Measurements from ENCODE around the gene PRKAA1.

Gene PRKAA1

DNA sequence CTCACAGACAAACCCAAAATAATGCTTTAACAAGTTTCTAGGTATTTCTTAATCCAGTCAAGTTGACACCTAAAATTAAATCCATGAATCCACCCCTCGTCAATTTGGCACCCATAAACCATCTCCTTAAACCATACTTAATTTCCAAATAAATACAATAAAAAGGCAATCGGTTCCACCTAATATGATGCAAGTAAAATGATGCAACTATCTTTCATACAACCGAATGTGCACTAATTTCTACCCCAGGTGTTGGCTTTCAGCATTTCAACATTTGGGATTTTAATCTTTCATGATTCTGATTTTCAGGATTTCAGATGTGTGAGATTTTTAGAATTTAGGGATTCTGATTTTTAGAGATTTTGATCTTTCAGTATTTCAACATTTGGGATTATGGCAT, 17.3 kb downstream of the PRKAA1 start:
- DNase-seq (ENCODE audit: low read depth in 2 of 2) = no peak

DNA sequence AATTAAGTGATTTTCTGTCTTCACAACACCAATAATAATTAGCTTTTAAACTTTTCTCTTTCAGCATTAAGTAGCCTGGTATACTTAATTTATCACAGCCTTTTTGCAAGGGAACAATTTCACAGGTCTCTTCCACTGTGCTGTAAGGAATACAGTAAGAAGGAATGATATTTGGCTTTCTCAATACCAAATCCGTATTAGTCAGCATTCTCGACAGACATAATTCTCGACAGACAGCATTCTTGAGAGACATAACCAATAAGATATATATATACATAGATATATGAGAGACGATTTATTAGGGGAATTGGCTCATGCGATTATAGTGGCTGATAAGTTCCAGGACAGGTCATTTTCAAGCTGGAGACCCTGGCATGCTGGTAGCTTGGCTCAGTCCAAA, 18.0 kb downstream of the PRKAA1 start:
- no peak for DNase-seq (ENCODE audit: low read depth in 2 of 2)

DNA sequence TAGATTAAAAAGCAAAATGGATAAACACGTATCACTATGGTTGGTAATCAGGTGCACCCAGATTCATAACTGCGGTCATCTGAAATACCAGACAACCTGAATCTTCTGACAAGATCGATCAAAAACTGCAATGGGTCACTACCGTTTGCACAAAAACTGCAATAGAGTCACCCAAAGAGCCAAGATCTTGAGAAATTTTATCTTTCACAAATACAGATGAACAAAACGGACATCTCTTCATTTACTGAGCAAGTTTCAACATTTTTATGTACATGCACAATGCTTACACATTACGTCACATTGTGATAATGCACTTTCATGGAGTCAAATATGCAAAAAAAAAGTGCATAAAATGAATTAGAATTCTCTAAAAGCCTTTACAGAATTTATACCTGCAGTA, 18.6 kb downstream of the PRKAA1 start:
- no peak for DNase-seq (ENCODE audit: low read depth in 2 of 2)

DNA sequence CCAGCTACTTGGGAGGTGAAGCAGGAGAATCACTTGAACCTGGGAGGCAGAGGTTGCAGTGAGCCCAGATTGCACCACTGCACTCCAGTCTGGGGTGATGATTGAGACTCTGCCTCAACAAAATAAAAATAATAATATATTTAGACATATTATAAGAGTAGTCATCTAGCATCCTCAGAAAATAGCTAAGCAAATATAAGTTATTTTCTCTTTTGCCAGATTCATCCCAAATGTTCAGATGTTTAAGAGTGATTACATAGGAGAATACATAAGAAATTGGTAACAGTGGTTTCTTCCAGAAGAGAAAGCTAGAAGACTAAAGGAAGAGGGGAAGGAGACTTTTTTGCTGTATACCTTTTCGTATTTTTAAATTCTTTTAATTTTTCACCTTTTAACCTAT, 20.0 kb downstream of the PRKAA1 start:
- DNase-seq (ENCODE audit: low read depth in 2 of 2) = no peak

DNA sequence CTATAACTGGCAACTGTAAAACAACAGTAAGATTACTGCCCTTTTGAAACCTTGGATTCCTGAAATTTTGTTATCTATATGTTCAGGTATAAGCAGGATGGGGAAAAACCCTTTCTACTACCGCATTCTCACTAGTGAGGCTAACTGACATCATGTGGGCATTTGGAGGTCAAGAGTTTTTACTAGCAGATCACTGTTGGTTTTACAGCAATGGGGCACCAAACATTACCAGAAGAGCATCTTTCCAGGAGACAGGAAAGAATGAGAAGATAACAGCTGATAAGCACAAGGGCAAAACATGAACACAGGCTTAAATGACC, 21.6 kb downstream of the PRKAA1 start:
- no peak for DNase-seq (ENCODE audit: low read depth in 2 of 2)

DNA sequence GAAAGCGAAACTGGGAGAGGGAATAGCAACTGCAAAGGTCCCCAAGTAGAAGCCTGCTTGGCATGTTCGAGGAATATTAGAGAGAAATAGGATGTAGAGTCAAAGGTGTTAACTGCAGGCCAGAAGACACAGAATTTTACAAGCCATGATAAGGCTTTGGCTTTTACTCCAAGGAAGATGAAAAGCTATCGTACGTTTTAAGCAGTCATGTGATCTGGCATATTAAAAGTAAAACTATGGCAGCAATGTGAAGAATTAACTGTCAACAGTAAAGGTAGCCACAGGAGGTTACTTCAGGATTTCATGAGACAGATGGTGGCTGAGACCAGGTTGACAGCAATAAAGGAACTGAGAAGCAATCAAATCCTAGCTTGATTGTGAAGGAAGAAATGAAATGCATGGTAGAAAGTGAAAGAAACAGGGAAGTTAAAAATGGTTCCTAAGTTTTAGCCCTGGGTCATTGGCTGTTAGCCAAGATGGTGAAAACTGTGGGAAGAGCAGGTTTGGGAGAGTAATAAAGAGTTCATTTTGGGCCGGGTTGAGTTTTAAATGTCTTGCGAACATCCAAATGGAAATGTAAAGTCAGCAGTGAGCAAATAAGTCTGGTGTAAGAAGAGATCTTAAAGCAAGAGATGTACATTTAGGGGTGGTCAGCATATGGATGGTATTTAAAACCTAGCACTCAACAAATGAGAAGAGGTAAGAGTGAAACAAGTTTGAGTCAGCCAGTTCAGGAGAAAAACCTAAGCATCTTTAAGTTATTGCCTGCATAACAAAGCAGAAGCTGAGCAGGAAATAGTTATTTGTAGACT, 22.1 kb downstream of the PRKAA1 start:
- DNase-seq (ENCODE audit: low read depth in 2 of 2) = no peak

DNA sequence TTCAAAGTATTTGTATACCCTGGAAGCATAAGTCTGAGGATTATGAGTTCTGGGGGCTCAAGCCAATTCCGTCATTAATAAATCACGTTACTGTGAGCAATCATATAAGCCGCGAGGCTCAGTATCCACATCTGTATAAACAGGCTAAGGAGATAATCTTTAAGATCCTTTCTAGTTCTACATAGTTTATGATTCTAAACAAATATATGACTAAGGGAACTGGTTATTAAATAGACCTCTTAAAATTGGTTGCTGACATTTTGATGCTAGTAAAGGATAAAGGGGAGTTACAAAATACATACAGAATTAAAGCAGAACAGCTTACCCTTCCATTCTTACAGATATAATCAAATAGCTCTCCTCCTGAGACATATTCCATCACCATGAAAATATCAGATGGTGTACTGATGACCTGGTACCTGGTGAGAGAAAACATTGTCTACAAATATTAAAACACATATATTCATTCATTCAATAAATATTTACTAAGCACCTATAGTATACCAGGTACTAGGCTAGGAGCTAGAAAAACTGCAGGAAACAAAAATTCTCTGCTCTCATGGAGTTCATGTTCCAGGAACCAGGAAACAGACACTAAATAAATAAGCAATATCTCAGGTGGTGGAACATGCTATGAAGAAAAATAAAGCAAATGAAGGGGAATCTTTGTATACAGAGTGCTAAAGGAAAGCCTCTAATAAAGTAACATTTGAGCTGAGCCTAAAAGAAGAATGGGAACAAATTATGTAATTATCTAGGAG, 22.9 kb downstream of the PRKAA1 start:
- no peak for DNase-seq (ENCODE audit: low read depth in 2 of 2)

DNA sequence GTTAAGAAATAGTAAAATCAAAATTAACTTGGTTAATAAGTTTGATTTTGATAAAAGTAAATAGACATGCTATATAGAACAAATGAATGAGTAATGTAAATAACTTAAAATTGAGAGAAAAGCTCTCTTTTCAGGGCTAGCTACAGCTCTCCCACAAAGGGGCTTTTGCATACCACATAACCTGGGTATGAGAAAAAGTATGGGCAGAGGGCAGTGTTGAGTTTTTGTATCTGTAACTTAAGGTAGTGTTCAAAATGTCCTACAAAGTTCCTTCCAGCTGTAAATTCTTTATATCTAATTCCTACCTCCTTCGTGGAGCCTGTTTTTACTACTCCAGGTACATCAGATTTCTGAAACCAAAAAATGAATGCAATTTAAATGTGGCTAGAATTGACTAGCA, 23.6 kb downstream of the PRKAA1 start:
- no peak for DNase-seq (ENCODE audit: low read depth in 2 of 2)

DNA sequence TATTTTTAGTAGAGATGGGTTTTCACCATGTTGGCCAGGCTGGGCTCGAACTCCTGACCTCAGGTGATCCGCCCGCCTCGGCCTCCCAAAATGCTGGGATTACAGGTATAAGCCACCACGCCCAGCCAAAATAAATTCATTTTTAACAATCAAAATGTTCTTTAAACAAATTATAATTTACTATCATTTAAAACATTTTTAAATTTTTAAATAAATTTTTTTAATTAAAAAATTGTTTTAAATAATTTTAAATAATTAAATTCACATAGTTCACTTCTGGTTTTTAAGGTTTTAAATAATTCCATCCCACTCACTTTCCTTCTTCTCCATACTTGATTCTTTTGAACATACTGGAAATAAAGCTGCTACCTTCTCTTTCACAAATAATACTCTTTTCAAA, 27.4 kb downstream of the PRKAA1 start:
- no peak for DNase-seq (ENCODE audit: low read depth in 2 of 2)

DNA sequence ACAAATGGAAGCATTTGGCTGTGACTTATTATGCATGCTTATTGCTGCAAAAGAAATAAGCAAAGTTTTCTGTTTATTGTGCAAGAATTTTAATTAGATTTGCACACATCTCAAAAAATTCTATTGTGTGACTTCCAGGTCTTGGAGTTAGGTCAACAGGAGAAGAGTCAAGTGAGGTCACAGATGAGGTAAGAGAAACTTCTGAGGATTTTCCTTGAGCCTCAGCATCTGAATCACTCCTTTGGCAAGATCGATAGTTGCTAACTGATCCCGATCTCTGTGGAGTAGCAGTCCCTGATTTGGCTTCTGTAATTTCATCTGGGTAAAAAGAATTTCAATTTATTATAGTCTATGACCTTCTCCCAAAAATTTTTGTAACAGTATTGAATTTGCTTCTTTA, 35.5 kb downstream of the PRKAA1 start:
- no peak for DNase-seq (ENCODE audit: low read depth in 2 of 2)

DNA sequence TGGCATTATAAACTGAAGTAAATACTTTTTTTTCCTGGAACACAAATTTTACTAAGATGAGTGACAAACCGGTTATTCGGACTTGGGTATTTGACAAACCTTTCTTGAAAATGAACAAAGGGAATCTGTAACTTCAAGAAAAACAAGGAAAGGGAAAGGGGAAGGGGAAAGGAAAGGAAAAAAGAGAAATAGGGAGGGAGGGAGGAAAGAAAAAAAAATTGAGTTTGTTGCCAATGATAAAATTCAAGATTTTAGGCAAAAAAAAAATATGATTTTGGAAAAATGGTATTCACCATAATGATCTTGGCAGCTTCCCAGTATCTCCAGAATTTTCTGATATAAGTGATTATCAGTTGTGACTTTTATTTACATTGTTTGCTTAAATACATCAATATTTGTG, 40.8 kb downstream of the PRKAA1 start:
- no peak for DNase-seq (ENCODE audit: low read depth in 2 of 2)

DNA sequence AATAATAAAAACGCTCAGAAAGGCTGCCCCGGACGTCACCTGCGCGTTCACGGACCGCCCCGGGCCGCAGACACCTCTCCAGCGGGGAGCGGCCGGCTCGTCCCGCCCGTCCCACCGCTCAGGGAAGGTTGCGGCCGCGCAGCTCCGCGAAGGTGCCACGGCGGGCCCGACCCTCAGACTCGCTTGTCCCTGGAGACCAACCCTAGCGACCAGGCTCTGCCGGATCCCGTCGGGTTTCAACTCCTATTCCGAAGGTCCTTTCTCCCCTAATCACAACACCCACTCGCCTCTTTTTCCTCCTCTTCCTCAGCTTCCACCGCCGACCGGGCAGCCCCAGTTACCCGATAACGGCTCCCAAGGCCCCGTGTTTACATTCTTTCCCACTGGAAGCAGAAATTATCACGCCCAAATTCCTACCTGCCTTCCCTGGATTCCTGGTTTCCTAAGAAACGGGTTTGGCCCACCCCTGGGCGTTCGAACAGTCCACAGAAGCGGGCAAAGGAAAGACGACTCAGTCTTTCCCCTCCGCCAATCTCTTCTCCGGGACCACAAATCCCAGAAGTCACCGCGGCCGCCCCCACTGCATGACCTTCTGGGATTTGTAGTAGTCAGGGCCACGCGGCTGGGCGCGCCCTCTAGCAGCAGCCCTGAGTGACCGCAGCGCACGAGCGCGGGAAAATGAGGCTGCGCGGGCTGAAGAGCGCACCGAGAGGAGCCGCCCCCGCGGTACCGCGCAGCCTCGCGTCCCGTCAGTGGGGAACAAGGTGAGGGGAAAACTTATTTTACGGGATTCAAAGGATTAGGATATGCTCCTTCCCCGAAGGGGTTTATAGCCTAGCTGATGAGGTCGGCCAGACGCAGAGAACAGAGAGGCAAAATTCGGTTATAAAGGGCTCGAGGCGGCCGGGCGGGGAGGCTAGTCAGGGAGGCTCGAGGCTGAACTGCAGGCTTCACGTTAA, 42.5 kb downstream of the PRKAA1 start, which contains the start of gene TTC33:
TSS of gene TTC33 (minus strand) at position 555 of the 959 bp plus-strand sequence. CDS start 8,943 bp downstream, outside the sequence.
- DNase-seq (ENCODE audit: low read depth in 2 of 2) = peak; percentile 92 to 95

DNA sequence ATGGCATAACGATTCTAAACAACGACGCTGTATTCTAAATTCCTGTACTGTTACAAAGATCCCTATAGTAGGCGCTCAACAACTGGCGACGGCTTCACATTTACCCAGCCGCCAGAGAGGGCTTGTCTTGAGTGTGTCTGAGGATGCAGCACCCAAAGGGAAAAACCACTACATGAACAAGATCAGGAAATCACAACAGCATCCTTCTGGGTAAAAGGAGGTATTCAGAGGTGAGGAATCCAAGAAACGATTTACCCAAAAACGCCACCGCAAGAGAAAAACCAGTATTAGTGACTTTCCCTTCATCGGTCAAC, 43.1 kb downstream of the PRKAA1 start:
- peak; percentile 35 to 57 for DNase-seq (ENCODE audit: low read depth in 2 of 2)

DNA sequence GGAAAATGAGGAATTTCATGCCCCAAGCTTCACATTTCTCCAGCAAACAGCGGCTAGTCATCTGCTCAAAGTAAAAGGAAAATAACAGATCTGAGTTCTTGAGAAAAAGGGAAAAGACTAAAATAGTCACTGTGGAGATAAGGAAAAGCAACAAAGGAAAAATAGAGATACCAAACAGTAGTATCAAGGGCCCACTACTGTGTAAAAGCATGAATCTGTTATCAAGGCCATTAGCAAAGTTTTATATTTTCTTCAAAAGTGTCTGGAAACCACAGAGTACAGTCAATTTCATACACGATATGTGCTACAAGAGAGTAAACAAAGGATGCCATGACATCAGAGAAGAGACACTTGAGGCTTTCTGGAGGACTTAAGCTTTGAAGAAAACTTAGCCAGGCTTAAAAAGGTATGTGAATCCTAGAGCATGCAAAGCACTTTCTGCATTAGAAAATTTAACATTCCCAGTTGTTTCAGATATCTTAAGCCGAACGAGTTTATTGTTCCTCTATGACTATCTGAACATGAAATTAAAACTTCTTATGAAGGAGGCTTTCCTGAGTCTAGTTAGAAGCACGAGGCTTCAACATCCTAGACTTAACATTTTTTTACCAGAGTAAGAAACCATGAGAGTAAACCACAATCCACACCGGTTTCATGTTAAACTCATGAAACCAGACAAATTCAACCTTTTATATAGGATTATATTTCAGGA, 43.6 kb downstream of the PRKAA1 start:
- DNase-seq (ENCODE audit: low read depth in 2 of 2) = no peak

DNA sequence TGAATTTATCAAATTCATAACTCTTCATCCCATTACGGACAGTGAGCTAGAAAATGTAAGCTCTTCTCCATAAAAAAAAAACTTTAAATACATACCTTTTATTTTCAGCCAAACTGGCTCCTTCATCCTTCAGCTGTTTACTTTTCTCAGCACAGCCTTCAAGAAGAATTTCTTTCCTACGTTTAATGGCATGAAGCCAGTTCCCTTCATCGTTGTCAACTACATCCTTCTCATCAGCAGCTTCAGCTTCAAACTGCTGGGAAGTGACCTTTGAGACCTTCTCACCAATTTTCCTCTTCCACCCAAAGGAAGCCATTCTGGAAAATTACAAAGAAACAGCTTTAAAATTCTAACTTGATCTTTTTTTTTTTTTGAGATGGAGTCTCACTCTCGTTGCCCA, 51.5 kb downstream of the PRKAA1 start:
- DNase-seq (ENCODE audit: low read depth in 2 of 2) = no peak

DNA sequence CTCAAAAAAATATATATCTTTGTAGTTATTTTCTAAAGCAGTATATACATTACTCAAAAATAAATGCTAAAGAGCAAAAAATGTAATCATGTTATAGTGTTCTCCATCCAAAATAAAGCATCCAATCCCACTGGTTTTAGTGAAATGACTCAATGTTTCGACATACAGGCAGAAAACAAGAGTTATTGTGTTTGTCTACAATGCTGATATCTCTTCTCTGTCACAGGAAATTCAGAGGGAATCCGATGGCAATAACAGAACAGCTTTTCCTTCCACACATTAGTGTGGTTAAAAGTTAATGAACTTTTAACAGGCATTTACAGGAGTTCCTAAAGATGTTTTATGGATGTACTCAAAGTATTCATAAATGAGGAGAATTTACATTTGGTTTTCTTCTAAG, 54.4 kb downstream of the PRKAA1 start:
- DNase-seq (ENCODE audit: low read depth in 2 of 2) = no peak

DNA sequence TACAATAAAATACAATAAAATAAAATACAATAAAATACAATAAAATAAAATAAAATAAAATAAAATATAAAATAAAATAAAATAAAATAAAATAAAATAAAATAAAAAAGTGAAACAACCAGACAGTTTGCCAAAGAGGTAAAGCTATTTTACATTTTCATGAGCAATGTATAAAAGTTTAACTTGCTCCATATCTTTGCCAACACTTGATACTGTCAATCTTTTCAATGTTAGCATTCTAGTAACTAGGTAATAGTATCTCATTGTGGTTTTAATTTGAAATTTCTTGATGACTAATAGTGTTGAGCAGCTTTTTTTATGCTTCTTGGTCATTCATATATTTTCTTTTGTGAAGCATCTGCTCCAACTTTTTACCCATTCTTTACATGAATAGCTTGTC, 59.7 kb downstream of the PRKAA1 start:
- DNase-seq (ENCODE audit: low read depth in 2 of 2) = no peak

DNA sequence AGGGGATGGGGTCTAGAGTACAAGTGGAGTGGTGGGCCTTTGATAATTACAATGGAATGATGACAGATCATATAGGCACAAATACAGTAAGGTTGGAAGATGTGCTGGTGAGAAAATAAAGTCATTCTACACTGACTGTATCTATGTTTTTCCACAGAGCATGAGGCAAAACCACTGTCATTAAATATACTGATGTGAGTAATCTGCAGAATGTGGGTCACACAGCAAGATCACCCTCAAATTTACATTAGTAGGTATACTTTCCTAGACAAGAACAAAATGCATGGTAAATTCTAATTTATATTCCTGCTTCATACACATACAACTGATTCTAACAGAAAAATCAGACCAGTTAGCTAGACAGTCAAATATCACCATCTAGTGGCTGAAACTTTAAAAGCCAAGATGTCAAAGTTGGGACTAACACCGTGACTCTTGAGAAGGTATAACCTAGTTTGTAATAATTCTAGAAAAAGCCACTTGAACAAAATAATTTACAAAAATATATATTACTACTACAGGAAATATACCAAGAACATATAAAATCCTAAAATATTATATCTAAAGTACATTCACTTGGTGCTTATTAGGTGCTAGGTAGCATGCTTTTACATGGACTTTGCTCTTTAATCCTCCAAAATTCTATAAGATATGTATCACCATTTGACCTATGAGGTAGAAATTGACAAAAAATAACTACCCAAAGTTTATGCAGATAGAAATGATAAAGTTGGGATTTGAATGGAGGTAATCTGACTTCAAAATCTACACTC, 61.9 kb downstream of the PRKAA1 start:
- no peak for DNase-seq (ENCODE audit: low read depth in 2 of 2)

DNA sequence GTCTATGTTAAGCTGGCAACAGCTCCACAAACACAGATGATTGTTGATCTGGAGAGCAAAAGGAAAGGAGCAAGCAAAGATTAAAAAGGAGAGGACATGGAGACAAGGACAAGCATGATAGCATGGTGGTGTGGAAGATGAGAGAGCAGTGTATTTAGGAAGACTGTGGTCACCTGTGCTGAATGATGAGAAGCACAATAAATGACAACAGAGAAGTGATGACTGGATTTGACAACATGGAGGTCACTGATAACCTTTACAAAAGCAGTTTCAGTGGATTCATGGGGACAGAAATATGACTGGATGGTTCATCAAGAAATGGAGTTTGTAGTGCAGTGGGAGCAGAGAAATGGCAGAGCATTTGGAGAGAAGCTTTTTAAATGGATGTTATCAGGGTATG, 62.6 kb downstream of the PRKAA1 start:
- no peak for DNase-seq (ENCODE audit: low read depth in 2 of 2)

DNA sequence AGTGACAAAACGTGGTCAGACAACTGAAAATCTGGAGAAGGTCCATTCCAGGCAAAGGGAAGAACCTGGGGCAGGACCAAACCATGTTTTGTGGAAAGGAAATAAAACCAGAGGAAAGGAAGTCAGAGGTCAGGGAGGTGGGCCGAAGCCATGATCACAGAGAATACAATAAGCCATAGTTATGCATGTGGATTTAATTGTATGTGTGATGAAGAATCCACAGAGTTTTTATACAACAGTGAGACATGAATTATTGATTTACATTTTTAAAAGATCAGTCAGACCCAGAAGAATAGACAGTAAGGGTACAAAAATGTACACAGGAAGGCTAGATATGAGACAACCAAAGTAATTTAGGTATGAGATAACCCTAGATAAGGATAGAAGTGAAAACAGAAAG, 63.2 kb downstream of the PRKAA1 start:
- DNase-seq (ENCODE audit: low read depth in 2 of 2) = no peak
